K562 (cell line): Measurements from ENCODE around the gene PNKD. TPM values are rescaled to one million over a fixed set of nuclear protein-coding genes. Genes with fewer than 3 reads are reported as not detected.
A peak's percentile ranks its signal among the peaks of the same experiment; 100 is the strongest.

ENCODE experiments used
- ATAC-seq: fragments of 200-7000 bp; cut with Tn5 transposase; 3 replicates; pipeline ENCODE4 v1.9.1; 2020; ENCODE audit warnings: moderate library complexity
- BruUV-seq: library from RNA; stranded (reverse); fragments of 400-500 nt; replicated peaks from 2 replicates; lab custom pipeline; 2021; lab: Mats Ljungman, UMichigan
- CTCF ChIA-PET: fragments of 300-600 bp; formaldehyde crosslinking; extraction: SDS; loops from one replicate; lab custom pipeline; 2021; ENCODE audit warnings: low intra/inter-chr PET ratio; lab: Yijun Ruan, JAX
- POLR2A ChIA-PET: fragments of 300-600, 350-650 bp; sonication (Branson Sonifier 250); formaldehyde crosslinking; extraction: SDS; loops from one replicate; lab custom pipeline; 2021; ENCODE audit warnings: antibody characterized with exemption, inconsistent platforms; lab: Yijun Ruan, JAX
- DNase-seq, 4 experiments: peaks; one replicate each; pipeline versions ENCODE4 v3.0.0 to v3.0.0-alpha.2; 2011 to 2018; ENCODE audit warnings: low spot score in 3 of 4, mixed read lengths in 3 of 4; ENCODE audit errors: extremely low read depth in 1 of 4
- FAIRE-seq: peaks from 2 replicates; lab custom pipeline; 2011; peaks lifted over from hg19 to GRCh38; lab: Jason Lieb, UNC
- H2AFZ ChIP-seq: 2 replicates; pipeline ENCODE4 v1.6.0; 2011; ENCODE audit warnings: low read depth, low read length, control low read depth, inconsistent platforms
- H3K27ac ChIP-seq: fragments of 200-600 bp; 3 replicates; pipeline ENCODE4 v1.8.0; 2011; ENCODE audit warnings: low read depth, mild to moderate bottlenecking, control low read depth, inconsistent platforms, low read length, moderate library complexity, mixed read lengths; ENCODE audit errors: extremely low read depth
- H3K27me3 ChIP-seq, 2 experiments: fragments of 300-600 bp in 1 of 2; 2 replicates in 1 of 2; 3 replicates in 1 of 2; pipeline versions ENCODE4 v1.6.0 to v1.8.0; 2011; ENCODE audit warnings: inconsistent platforms in 2 of 2, low read length in 2 of 2, mild to moderate bottlenecking in 1 of 2, mixed read lengths in 1 of 2, moderate library complexity in 1 of 2; ENCODE audit not compliant: control insufficient read depth in 2 of 2, insufficient read depth in 2 of 2
- H3K36me3 ChIP-seq: fragments of 300-600 bp; 3 replicates; pipeline ENCODE4 v1.8.0; 2011; ENCODE audit warnings: mild to moderate bottlenecking, low read length, inconsistent platforms; ENCODE audit not compliant: control insufficient read depth, insufficient read depth
- H3K4me1 ChIP-seq, 2 experiments: fragments of 200-600 bp in 1 of 2; replicated peaks in 1 of 2; 2 replicates in 1 of 2; 3 replicates in 1 of 2; pipeline versions ENCODE4 v1.5.1 to v1.8.0; 2011; ENCODE audit warnings: inconsistent platforms in 2 of 2, low read length in 2 of 2, mild to moderate bottlenecking in 1 of 2, mixed read lengths in 1 of 2, moderate library complexity in 1 of 2; ENCODE audit not compliant: control insufficient read depth in 2 of 2, insufficient read depth in 2 of 2
- H3K4me2 ChIP-seq: 2 replicates; pipeline ENCODE4 v1.6.1; 2011; ENCODE audit warnings: low read length, control low read depth, inconsistent platforms, mixed read lengths; ENCODE audit not compliant: insufficient read depth
- H3K4me3 ChIP-seq: fragments of 200-600 bp; sonication (generic), shearing (Covaris generic); 2 replicates; pipeline ENCODE4 v1.5.1; 2016; ENCODE audit warnings: control low read depth, inconsistent platforms
- H3K79me2 ChIP-seq: fragments of 200-600 bp; 3 replicates; pipeline ENCODE4 v1.8.0; 2011; ENCODE audit warnings: low read length, inconsistent platforms; ENCODE audit not compliant: control insufficient read depth, insufficient read depth
- H3K9ac ChIP-seq, 2 experiments: 2 replicates each; pipeline versions ENCODE4 v1.6.0 to v1.6.1; 2011; ENCODE audit warnings: low read depth in 2 of 2, low read length in 2 of 2, control low read depth in 1 of 2, inconsistent platforms in 1 of 2, mild to moderate bottlenecking in 1 of 2, mixed read lengths in 1 of 2; ENCODE audit not compliant: insufficient read depth in 1 of 2
- H3K9me1 ChIP-seq: one replicate; pipeline ENCODE4 v1.6.0; 2011; ENCODE audit warnings: inconsistent platforms, mild to moderate bottlenecking, low read length, moderate library complexity; ENCODE audit not compliant: control insufficient read depth, insufficient read depth
- H3K9me3 ChIP-seq: replicated peaks from 2 replicates; pipeline ENCODE4 v1.5.1; 2011; ENCODE audit warnings: low read depth, low read length, inconsistent platforms; ENCODE audit not compliant: control insufficient read depth, insufficient read depth
- H4K20me1 ChIP-seq: replicated peaks from 2 replicates; pipeline ENCODE4 v1.6.1; 2011; ENCODE audit warnings: low read length, inconsistent platforms, mixed read lengths; ENCODE audit not compliant: control insufficient read depth, insufficient read depth
- CTBP1 ChIP-seq: fragments of 450-650 bp; IDR thresholded peaks from 2 replicates; pipeline ENCODE4 v1.6.1; 2016; ENCODE audit warnings: borderline replicate concordance
- DLX4 ChIP-seq: fragments of 250-450 bp; sonication (Bioruptor Pico); IDR thresholded peaks from 2 replicates; pipeline ENCODE4 v1.6.1; 2021; ENCODE audit warnings: mild to moderate bottlenecking
- EHMT2 ChIP-seq: fragments of 450-650 bp; IDR thresholded peaks from 2 replicates; pipeline ENCODE4 v1.6.1; 2018; ENCODE audit warnings: antibody characterized with exemption
- PHF21A ChIP-seq: fragments of 450-650 bp; IDR thresholded peaks from 2 replicates; pipeline ENCODE4 v1.6.1; 2017; ENCODE audit warnings: low read depth, borderline replicate concordance
- RNF2 ChIP-seq: sonication (generic); IDR thresholded peaks from 2 replicates; pipeline ENCODE4 v1.6.1; 2016
- SIRT6 ChIP-seq: IDR thresholded peaks from one replicate; pipeline ENCODE4 v1.6.1; 2012; ENCODE audit warnings: low read depth, mild to moderate bottlenecking, control low read depth, inconsistent platforms, low read length, moderate library complexity
- SMAD4 ChIP-seq: fragments of 250-450 bp; sonication (Bioruptor Pico); conservative IDR thresholded peaks from 2 replicates; pipeline ENCODE4 v1.8.0; 2021; ENCODE audit warnings: inconsistent platforms, mild to moderate bottlenecking, moderate library complexity
- TRIM24 ChIP-seq, 2 experiments: fragments of 450-650 bp; IDR thresholded peaks; 2 replicates each; pipeline ENCODE4 v1.6.1; 2016
- USF2 ChIP-seq: sonication (generic); formaldehyde crosslinking; IDR thresholded peaks from 2 replicates; pipeline ENCODE4 v1.5.0; 2020; ENCODE audit warnings: missing genetic modification reagents
- ZBTB7A ChIP-seq: IDR thresholded peaks from 2 replicates; pipeline ENCODE4 v1.6.1; 2011; ENCODE audit warnings: low read depth, mild to moderate bottlenecking, low read length, moderate library complexity, borderline replicate concordance; ENCODE audit not compliant: control insufficient read depth
- ZNF253 ChIP-seq: fragments of 250-450 bp; sonication (Bioruptor Pico); conservative IDR thresholded peaks from 2 replicates; pipeline ENCODE4 v1.6.1; 2021; ENCODE audit warnings: mild to moderate bottlenecking
- ZZZ3 ChIP-seq: fragments of 450-650 bp; IDR thresholded peaks from 2 replicates; pipeline ENCODE4 v1.6.1; 2016; ENCODE audit warnings: antibody characterized with exemption, mild to moderate bottlenecking, moderate library complexity
- WGBS: fragments of 100-300 bp; shearing (Covaris generic); methylation state at CpG from one replicate; pipeline ENCODE4 v1.1.6; 2016; ENCODE audit warnings: low coverage, mixed read lengths; ENCODE audit not compliant: insufficient coverage; ENCODE audit errors: missing lambda C conversion rate; 5-methylcytosine and 5-hydroxymethylcytosine counted together
- in situ Hi-C: fragments of 300-500 bp; cut with MboI; formaldehyde crosslinking; loops from 4 replicates; pipeline ENCODE4 v1.15.0; 2018; ENCODE audit warnings: inconsistent platforms, mixed read lengths
- intact Hi-C: fragments of 100-400 bp; cut with micrococcal nuclease; formaldehyde crosslinking; loops from 2 replicates; pipeline ENCODE4 v1.14.2; 2022
- polyA plus RNA-seq, 8 experiments: library from polyadenylated mRNA; depleted of rRNA in 4 of 8; stranded (reverse) in 5 of 8; unstranded in 3 of 8; fragments of >200 nt; fragmentation: Nextera tagmentation in 2 of 8; fragmentation: Illumina TruSeq in 1 of 8; extraction: Ambion mirVana in 2 of 8; extraction: Trizol in 1 of 8; gene quantifications; 2 replicates each; pipeline versions ENCODE4 v1.2.1 to v1.2.3, GENCODE V29; 2011 to 2014; ENCODE audit warnings: inconsistent platforms in 1 of 8, missing spikeins in 1 of 8
- total RNA-seq, 7 experiments: library from RNA; depleted of rRNA in 6 of 7; stranded (reverse); fragments of >200 nt in 6 of 7; fragmentation: Illumina TruSeq in 2 of 7; extraction: Trizol in 2 of 7; gene quantifications; 2 replicates each; pipeline versions ENCODE4 v1.2.1 to v1.2.3, GENCODE V29; 2011 to 2021; ENCODE audit warnings: low replicate concordance in 1 of 7

Gene PNKD
- total and polyA plus RNA-seq, 9 of the 15 experiments (the other 6 are each of a cell fraction or from before 2014, with no cell fraction given), result 26.0 to 105 (median 60.1) TPM

- no peak for TF ChIP-seq EHMT2
- TF ChIP-seq TRIM24 (IDR thresholded peaks at IDR 0.05), result no peak
- TF ChIP-seq SIRT6, result no peak
These were observed 39.4 kb upstream of the PNKD start (continued) for GRCh38 chr2:218230882-218231281.

GRCh38 chr2:218233543-218233942 is 36.8 kb upstream of the PNKD start:
- H3K9ac ChIP-seq, result no peak overlapping the region
- intact Hi-C loops, result no loop called here
- no peaks in the 10 kb centered on the region for H3K9me3 ChIP-seq
- DNase-seq, result no peak
- H4K20me1 ChIP-seq, result no peaks in the 10 kb centered on the region
- H3K27me3 ChIP-seq, result no peaks in the 10 kb centered on the region
- no peak overlapping the region for H3K27ac ChIP-seq
- no TSS peak for BruUV-seq
- ChIA-PET POLR2A (interaction anchor here (0.7 to 2.0 kb wide), 3 partner anchors 8 to 757 kb away, joined by 3 to 8 read pairs (median 3); no protein-coding TSS in a partner anchor), CTCF (no interaction called here)
- no peak for TF ChIP-seq ZZZ3
- TF ChIP-seq ZNF253, result no peak
- no peak overlapping the region for H3K4me2 ChIP-seq
- H3K4me3 ChIP-seq, result no peak overlapping the region
- WGBS, result 92% methylated on average over 4 of the region's 4 CpGs
- no peak overlapping the region for H2AFZ ChIP-seq
- H3K4me1 ChIP-seq, result no peaks in the 10 kb centered on the region; a peak in 1 of 5 replicates
- peak; percentile 26 for FAIRE-seq
- no peaks in the 10 kb centered on the region for H3K79me2 ChIP-seq
- peaks cover 79% of the 10 kb centered on the region for H3K36me3 ChIP-seq
- no peaks in the 10 kb centered on the region for H3K9me1 ChIP-seq
- in situ Hi-C loops, result no loop called here
- ATAC-seq, result no peak

GRCh38 chr2:218234521-218234920 is 35.8 kb upstream of the PNKD start:
- no peak overlapping the region for H3K27ac ChIP-seq
- ChIA-PET CTCF (no interaction called here), POLR2A (interaction anchor here (0.7 to 2.0 kb wide), 2 partner anchors 13 to 16 kb away, joined by 3 to 8 read pairs; no protein-coding TSS in a partner anchor)
- ATAC-seq, result no peak
- no peak overlapping the region for H2AFZ ChIP-seq
- no peaks in the 10 kb centered on the region; a peak in 1 of 5 replicates for H3K4me1 ChIP-seq
- no peak for DNase-seq
- FAIRE-seq, result no peak
- peaks cover 80% of the 10 kb centered on the region for H3K36me3 ChIP-seq
- no peaks in the 10 kb centered on the region for H3K79me2 ChIP-seq
- H3K4me3 ChIP-seq, result no peak overlapping the region
- H3K27me3 ChIP-seq, result no peaks in the 10 kb centered on the region
- H4K20me1 ChIP-seq, result no peaks in the 10 kb centered on the region
- no peaks in the 10 kb centered on the region for H3K9me1 ChIP-seq
- 56% methylated on average over 3 of the region's 3 CpGs for WGBS
- H3K9ac ChIP-seq, result no peak overlapping the region
- intact Hi-C loops, result no loop called here
- H3K9me3 ChIP-seq, result no peaks in the 10 kb centered on the region
- BruUV-seq, result TSS peak; percentile 12
- H3K4me2 ChIP-seq, result no peak overlapping the region
- in situ Hi-C loops, result no loop called here
- TF ChIP-seq USF2 (CRISPR knock-in tag), result no peak
- TF ChIP-seq SMAD4 (CRISPR knock-in tag), result no peak
- TF ChIP-seq CTBP1, result no peak
- no peak for TF ChIP-seq DLX4 (CRISPR knock-in tag)
- no peak for TF ChIP-seq ZBTB7A
- TF ChIP-seq RNF2, result no peak
- TF ChIP-seq PHF21A, result no peak
